AG09309 (cell line): ENCODE data around the gene NEDD9.
A peak's percentile ranks its signal among the peaks of the same experiment; 100 is the strongest.

ENCODE experiments used
- DNase-seq: peaks from one replicate; pipeline ENCODE4 v3.0.0-alpha.2; 2010; ENCODE audit warnings: low read depth
- H3K4me3 ChIP-seq: 2 replicates; pipeline ENCODE4 v1.5.1; 2011; ENCODE audit warnings: mild to moderate bottlenecking, low read depth, low read length, moderate library complexity; ENCODE audit not compliant: control insufficient read depth
- TF ChIP-seq, protein P1 (sequence below): IDR thresholded peaks from 2 replicates; pipeline ENCODE4 v1.5.1; 2011; ENCODE audit warnings: mild to moderate bottlenecking, low read depth, low read length, inconsistent platforms; ENCODE audit not compliant: insufficient read depth, control insufficient read depth; ENCODE audit errors: missing control alignments

The NEDD9 gene, protein sequence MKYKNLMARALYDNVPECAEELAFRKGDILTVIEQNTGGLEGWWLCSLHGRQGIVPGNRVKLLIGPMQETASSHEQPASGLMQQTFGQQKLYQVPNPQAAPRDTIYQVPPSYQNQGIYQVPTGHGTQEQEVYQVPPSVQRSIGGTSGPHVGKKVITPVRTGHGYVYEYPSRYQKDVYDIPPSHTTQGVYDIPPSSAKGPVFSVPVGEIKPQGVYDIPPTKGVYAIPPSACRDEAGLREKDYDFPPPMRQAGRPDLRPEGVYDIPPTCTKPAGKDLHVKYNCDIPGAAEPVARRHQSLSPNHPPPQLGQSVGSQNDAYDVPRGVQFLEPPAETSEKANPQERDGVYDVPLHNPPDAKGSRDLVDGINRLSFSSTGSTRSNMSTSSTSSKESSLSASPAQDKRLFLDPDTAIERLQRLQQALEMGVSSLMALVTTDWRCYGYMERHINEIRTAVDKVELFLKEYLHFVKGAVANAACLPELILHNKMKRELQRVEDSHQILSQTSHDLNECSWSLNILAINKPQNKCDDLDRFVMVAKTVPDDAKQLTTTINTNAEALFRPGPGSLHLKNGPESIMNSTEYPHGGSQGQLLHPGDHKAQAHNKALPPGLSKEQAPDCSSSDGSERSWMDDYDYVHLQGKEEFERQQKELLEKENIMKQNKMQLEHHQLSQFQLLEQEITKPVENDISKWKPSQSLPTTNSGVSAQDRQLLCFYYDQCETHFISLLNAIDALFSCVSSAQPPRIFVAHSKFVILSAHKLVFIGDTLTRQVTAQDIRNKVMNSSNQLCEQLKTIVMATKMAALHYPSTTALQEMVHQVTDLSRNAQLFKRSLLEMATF

DNA sequence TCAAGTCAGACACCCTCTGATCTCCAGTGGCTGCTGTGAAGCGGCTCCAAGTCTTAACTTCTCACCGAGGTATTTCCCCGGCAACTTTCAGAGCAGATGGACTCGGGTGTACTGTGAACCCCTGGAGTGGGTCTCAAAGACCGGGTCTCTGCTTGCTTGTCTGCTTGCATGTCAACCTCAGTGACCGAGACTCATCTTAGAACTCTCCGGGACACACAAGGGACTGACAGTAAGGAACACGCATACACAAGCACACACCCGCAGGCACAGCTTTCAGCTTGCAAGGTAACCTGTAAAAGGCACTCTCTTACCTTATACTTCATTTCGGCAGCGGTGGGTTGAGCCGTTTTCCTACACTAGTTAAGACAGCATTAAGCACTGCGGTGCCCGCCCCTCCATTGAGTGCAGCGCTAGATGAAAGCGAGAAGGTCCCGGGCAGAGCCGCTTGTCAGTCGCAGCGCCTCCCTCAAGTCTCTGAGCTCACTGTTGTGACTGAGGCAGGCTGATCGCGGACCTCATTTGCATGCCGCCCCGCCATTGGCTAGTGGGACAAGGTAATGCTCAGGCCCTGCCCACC lies at the start of gene NEDD9:
NEDD9 (minus strand) TSS at position 476 of the 577 bp plus-strand sequence; CDS start at position 323, 153 bp downstream.
- peak within 1 kb of the TSS; percentile 71 for H3K4me3 ChIP-seq
- TF ChIP-seq, protein P1, sequence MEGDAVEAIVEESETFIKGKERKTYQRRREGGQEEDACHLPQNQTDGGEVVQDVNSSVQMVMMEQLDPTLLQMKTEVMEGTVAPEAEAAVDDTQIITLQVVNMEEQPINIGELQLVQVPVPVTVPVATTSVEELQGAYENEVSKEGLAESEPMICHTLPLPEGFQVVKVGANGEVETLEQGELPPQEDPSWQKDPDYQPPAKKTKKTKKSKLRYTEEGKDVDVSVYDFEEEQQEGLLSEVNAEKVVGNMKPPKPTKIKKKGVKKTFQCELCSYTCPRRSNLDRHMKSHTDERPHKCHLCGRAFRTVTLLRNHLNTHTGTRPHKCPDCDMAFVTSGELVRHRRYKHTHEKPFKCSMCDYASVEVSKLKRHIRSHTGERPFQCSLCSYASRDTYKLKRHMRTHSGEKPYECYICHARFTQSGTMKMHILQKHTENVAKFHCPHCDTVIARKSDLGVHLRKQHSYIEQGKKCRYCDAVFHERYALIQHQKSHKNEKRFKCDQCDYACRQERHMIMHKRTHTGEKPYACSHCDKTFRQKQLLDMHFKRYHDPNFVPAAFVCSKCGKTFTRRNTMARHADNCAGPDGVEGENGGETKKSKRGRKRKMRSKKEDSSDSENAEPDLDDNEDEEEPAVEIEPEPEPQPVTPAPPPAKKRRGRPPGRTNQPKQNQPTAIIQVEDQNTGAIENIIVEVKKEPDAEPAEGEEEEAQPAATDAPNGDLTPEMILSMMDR: no peak
- DNase-seq: peak; percentile 83

DNA sequence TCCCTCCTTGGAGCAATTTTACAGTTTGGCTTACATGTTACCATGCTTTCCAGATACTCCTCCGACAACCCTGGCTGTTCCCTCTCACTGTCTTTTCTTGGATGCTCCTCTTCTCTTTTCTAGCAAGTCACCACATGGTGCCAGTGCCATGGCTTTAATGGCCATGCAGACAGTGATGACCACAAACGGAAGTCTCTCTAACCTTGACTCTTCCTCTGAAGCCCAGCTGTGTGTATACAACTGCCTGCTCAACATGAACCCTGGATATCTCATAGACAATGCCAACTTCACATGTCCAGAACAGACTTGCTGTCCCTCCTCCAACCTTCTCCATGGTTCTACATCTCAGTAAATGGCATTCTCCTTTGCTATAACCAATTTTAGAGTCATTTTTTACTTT lies 49.8 kb upstream of the NEDD9 start:
- TF ChIP-seq, protein P1: no peak
- H3K4me3 ChIP-seq: no peak overlapping the region
- no peak for DNase-seq

DNA sequence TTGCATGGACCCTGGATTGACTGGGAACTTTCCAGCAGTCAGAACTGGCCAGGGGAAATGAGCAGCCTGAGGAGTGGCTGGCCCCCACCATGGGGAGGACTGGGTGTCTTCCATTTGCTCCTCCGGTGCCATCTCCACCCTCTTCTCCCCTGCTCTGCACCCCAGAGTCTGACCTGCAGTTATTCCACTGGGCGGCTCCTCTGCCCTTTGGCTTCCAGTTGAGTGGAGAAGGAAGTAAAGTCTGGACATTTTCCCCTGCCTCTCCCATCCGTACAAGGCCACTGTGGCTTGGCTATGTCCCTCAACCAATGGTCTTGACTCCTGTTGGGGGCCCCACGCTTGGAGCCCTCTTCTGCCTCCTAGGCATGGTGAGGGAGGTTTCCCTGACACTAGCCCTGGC lies 47.9 kb upstream of the NEDD9 start:
- TF ChIP-seq, protein P1: no peak
- DNase-seq: no peak
- H3K4me3 ChIP-seq: no peak overlapping the region

DNA sequence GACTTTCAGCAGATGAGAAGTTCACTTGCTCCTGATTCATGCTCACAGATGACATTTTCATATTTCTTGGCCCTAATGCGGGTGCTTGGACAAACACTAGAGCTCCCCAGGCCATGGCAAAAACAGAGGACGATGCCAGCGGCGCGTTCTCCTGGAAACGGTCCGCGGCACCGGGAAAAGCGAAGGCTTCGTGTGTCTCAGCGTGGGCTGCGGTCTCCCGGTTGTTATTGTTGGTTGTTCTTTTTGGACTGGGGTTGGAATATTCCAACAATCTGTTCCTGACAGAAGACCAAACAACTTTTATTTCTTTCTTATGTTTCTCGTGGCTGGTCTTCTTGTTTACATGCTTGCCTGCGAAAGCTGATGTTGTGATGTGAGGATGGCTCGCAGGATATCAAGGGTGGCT lies 46.8 kb upstream of the NEDD9 start:
- TF ChIP-seq, protein P1: no peak
- H3K4me3 ChIP-seq: no peak overlapping the region
- DNase-seq: no peak

DNA sequence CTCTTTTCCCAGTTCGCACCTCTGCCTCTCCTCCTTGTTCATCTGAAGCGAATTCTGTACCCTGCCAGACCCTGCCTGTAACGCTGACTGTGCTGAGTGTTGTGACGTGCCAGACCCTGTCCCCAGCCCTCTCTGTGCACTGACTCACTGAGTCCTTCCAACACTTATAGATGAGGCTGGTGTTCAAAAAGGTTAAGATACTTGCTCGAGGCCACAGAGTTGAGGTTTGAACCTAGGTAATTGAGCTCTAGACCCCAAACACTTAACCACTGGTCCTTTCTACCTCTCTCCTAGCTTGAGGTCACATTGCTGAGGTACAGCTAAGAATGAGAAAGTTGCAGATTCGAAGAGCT lies 45.7 kb upstream of the NEDD9 start:
- no peak for DNase-seq
- TF ChIP-seq, protein P1: no peak
- no peak overlapping the region for H3K4me3 ChIP-seq
